Measurements from ENCODE around the gene GTF3C2.
"Not testable (repeated sequence)": the region's sequence is repeated elsewhere in the genome, so short reads cannot be mapped to it uniquely, and the experiment has no call there.

- TF ChIP-seq, protein P1, sequence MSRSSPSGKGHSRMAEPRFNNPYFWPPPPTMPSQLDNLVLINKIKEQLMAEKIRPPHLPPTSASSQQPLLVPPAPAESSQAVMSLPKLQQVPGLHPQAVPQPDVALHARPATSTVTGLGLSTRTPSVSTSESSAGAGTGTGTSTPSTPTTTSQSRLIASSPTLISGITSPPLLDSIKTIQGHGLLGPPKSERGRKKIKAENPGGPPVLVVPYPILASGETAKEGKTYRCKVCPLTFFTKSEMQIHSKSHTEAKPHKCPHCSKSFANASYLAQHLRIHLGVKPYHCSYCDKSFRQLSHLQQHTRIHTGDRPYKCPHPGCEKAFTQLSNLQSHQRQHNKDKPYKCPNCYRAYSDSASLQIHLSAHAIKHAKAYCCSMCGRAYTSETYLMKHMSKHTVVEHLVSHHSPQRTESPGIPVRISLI (CRISPR knock-in tag; IDR thresholded peaks at IDR 0.05; ENCODE audit: borderline replicate concordance), result not testable (repeated sequence)
- TF ChIP-seq, protein P2, sequence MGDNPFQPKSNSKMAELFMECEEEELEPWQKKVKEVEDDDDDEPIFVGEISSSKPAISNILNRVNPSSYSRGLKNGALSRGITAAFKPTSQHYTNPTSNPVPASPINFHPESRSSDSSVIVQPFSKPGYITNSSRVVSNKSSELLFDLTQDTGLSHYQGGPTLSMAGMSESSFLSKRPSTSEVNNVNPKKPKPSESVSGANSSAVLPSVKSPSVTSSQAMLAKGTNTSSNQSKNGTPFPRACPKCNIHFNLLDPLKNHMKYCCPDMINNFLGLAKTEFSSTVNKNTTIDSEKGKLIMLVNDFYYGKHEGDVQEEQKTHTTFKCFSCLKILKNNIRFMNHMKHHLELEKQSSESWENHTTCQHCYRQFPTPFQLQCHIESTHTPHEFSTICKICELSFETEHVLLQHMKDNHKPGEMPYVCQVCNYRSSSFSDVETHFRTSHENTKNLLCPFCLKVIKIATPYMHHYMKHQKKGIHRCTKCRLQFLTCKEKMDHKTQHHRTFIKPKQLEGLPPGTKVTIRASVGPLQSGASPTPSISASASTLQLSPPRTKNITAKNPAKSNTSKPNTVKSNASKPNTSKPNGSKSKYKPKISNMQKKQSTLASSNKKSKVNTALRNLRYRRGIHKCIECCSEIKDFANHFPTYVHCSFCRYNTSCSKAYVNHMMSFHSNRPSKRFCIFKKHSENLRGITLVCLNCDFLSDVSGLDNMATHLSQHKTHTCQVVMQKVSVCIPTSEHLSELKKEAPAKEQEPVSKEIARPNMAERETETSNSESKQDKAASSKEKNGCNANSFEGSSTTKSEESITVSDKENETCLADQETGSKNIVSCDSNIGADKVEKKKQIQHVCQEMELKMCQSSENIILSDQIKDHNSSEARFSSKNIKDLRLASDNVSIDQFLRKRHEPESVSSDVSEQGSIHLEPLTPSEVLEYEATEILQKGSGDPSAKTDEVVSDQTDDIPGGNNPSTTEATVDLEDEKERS (CRISPR knock-in tag; IDR thresholded peaks at IDR 0.05), result not testable (repeated sequence)
- not testable (repeated sequence) for TF ChIP-seq RFX1 (IDR thresholded peaks at IDR 0.05); ATF7 (IDR thresholded peaks at IDR 0.05); ATF7 (CRISPR knock-in tag; IDR thresholded peaks at IDR 0.05); SRSF1 (optimal IDR thresholded peaks at IDR 0.05; ENCODE audit: low read depth, low read length); ZNF747 (CRISPR knock-in tag; IDR thresholded peaks at IDR 0.05; ENCODE audit: borderline replicate concordance); SP4 (CRISPR knock-in tag; IDR thresholded peaks at IDR 0.05); EZH2 (conservative IDR thresholded peaks at IDR 0.05; ENCODE audit: low read depth, low read length); NR2F6 (IDR thresholded peaks at IDR 0.05); NR2F6 (CRISPR knock-in tag; IDR thresholded peaks at IDR 0.05); YY1 (IDR thresholded peaks at IDR 0.05; ENCODE audit: insufficient read depth, insufficient replicate concordance, low read depth, low read length)
- TF ChIP-seq, protein P3, sequence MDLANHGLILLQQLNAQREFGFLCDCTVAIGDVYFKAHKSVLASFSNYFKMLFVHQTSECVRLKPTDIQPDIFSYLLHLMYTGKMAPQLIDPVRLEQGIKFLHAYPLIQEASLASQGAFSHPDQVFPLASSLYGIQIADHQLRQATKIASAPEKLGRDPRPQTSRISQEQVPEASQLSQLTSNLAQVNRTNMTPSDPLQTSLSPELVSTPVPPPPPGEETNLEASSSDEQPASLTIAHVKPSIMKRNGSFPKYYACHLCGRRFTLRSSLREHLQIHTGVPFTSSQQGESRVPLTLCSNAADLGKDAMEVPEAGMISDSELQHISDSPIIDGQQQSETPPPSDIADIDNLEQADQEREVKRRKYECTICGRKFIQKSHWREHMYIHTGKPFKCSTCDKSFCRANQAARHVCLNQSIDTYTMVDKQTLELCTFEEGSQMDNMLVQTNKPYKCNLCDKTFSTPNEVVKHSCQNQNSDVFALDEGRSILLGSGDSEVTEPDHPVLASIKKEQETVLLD (CRISPR knock-in tag; IDR thresholded peaks at IDR 0.05; ENCODE audit: low read depth), result not testable (repeated sequence)
These were observed 3.2 kb downstream of the GTF3C2 start for GRCh38 chr2:27353386-27353761.
